Uterus (tissue), 4 donors: ENCODE results near the gene USP9X. TPM values are rescaled to one million over a fixed set of nuclear protein-coding genes. Genes with fewer than 3 reads are reported as not detected.

Experiments used
- DNase-seq, 2 donors: peaks; one replicate each; pipeline ENCODE4 v3.0.0-alpha.2; 2019 to 2020
- H3K27ac ChIP-seq, 2 donors: fragments of 200-600 bp; sonication (generic); 1 replicate in 1 of 2; 2 replicates in 1 of 2; pipeline ENCODE4 v1.5.1; 2016 to 2018
- H3K27me3 ChIP-seq, 2 donors: fragments of 200-600 bp; sonication (generic); one replicate each; pipeline ENCODE4 v1.5.1; 2018 to 2019; ENCODE audit warnings: control low read depth in 1 of 2
- H3K36me3 ChIP-seq, 2 donors: fragments of 200-600 bp; sonication (generic); one replicate each; pipeline ENCODE4 v1.5.1; 2019; ENCODE audit warnings: control low read depth in 1 of 2
- H3K4me1 ChIP-seq, 2 donors: fragments of 200-600 bp; sonication (generic); one replicate each; pipeline ENCODE4 v1.5.1; 2018 to 2019; ENCODE audit warnings: control low read depth in 1 of 2
- H3K4me3 ChIP-seq, 2 donors: fragments of 200-600 bp; sonication (generic); 1 replicate in 1 of 2; 2 replicates in 1 of 2; pipeline ENCODE4 v1.5.1; 2018 to 2019; ENCODE audit warnings: mild to moderate bottlenecking in 1 of 2
- H3K9me3 ChIP-seq, 2 donors: fragments of 200-600 bp; sonication (generic); one replicate each; pipeline ENCODE4 v1.5.1; 2019; ENCODE audit warnings: control low read depth in 1 of 2
- POLR2A ChIP-seq, 2 donors: fragments of 450-650 bp; IDR thresholded peaks; one replicate each; pipeline ENCODE4 v1.6.1; 2016; ENCODE audit warnings: antibody characterized with exemption in 2 of 2, mild to moderate bottlenecking in 1 of 2, moderate library complexity in 1 of 2
- intact Hi-C: fragments of 100-400 bp; cut with DNase I; formaldehyde crosslinking; loops from one replicate; pipeline ENCODE4 v1.15.1; 2023; ENCODE audit warnings: low total_unique reads
- total RNA-seq, 4 donors: library from RNA; depleted of rRNA in 3 of 4; stranded (reverse); fragments of >200 nt in 3 of 4; gene quantifications; one replicate each; pipeline versions ENCODE4 v1.1.0 to v1.2.4, GENCODE V29; 2014 to 2023
- TF ChIP-seq, protein P1 (sequence below), 4 experiments: fragments of 200-600 bp in 2 of 4; fragments of 450-650 bp in 2 of 4; sonication (generic) in 2 of 4; IDR thresholded peaks; one replicate each; pipeline ENCODE4 v1.5.1; 2016 to 2019; ENCODE audit warnings: antibody characterized with exemption in 4 of 4, mild to moderate bottlenecking in 2 of 4, moderate library complexity in 1 of 4
- donor health status: DM: yes; HTN: yes; CAD: no.

The USP9X gene
- total RNA-seq, 4 donors from 2014 or later, result 32.1 to 167 (median 78.7) TPM

DNA sequence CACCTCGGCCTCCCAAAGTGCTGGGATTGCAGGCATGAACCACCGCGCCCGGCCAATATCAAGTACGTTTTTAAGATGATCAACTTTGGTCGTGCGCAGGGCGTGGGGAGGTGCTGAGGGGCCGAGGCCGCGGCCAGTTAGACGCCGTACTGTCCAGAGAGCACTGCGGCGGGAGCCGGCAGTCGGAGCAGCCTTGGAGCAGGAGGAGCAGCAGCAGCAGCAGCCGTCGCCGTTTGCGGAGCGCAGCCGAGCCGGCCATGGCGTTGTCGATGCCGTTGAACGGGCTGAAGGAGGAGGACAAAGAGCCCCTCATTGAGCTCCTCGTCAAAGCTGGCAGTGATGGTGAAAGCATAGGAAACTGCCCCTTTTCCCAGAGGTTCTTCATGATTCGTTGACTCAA is 8.5 kb upstream of the USP9X start:
- Histone ChIP-seq H3K9me3 (no peaks in the 10 kb centered on the region), H3K4me1 (no peaks in the 10 kb centered on the region), H3K36me3 (no peaks in the 10 kb centered on the region), H3K27ac (no peak overlapping the region), H3K27me3 (peaks cover 0 to 18% of the 10 kb centered on the region in 2 donors), H3K4me3 (no peak overlapping the region)
- no peak for TF ChIP-seq POLR2A (IDR thresholded peaks at IDR 0.05)
- DNase-seq, result no peak
- intact Hi-C loops, result no loop called here

DNA sequence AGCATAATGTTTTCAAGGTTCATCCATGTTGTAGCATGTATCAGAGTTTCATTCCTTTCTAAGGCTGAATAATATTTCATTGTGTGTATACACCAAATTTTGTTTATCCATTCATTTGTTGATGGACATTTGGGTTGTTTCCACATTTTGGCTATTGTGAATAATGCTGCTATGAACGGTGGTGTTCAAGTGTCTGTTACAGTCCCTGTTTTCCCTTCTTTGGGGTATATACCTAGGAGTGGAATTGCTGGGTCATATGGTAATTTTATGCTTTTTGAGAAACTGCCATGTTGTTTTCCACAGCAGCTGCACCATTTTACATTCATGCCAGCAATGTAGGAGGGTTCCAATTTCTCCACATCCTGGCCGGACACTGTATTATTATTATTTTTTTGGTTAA is 3.4 kb upstream of the USP9X start:
- Histone ChIP-seq H3K27me3 (peaks cover 0 to 5% of the 10 kb centered on the region in 2 donors), H3K27ac (no peak overlapping the region), H3K4me3 (no peak overlapping the region), H3K9me3 (no peaks in the 10 kb centered on the region), H3K4me1 (no peaks in the 10 kb centered on the region), H3K36me3 (no peaks in the 10 kb centered on the region)
- intact Hi-C loops, result no loop called here
- DNase-seq, result no peak
- TF ChIP-seq, protein P1, sequence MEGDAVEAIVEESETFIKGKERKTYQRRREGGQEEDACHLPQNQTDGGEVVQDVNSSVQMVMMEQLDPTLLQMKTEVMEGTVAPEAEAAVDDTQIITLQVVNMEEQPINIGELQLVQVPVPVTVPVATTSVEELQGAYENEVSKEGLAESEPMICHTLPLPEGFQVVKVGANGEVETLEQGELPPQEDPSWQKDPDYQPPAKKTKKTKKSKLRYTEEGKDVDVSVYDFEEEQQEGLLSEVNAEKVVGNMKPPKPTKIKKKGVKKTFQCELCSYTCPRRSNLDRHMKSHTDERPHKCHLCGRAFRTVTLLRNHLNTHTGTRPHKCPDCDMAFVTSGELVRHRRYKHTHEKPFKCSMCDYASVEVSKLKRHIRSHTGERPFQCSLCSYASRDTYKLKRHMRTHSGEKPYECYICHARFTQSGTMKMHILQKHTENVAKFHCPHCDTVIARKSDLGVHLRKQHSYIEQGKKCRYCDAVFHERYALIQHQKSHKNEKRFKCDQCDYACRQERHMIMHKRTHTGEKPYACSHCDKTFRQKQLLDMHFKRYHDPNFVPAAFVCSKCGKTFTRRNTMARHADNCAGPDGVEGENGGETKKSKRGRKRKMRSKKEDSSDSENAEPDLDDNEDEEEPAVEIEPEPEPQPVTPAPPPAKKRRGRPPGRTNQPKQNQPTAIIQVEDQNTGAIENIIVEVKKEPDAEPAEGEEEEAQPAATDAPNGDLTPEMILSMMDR (IDR thresholded peaks at IDR 0.05), result no peak

DNA sequence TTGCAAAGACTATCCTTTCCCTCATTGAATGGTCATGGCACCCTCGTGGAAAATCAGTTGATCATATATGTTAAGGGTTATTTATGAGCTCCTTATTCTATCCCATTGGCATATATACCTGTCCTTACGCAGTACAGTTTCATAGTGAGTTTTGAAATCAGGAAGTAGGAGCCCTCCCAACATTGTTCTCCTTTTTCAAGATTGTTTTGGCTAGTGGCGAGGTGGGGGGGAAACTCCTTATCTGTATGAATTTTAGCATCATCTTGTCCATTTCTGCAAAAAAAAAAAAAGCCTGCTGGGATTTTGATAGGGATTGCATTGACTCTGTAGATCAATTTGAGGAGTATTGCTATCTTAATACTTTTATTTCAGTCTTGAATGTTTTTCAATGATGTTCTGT is 2.5 kb upstream of the USP9X start:
- intact Hi-C loops, result no loop called here
- no peak for TF ChIP-seq POLR2A (IDR thresholded peaks at IDR 0.05)
- TF ChIP-seq, protein P1 (IDR thresholded peaks at IDR 0.05), result no peak
- H3K36me3 ChIP-seq, result no peaks in the 10 kb centered on the region
- H3K4me1 ChIP-seq, result no peaks in the 10 kb centered on the region
- H3K27me3 ChIP-seq, result peaks cover 0 to under 1% of the 10 kb centered on the region in 2 donors
- no peak overlapping the region for H3K27ac ChIP-seq
- H3K9me3 ChIP-seq, result no peaks in the 10 kb centered on the region
- no peak overlapping the region for H3K4me3 ChIP-seq
- DNase-seq, result no peak

DNA sequence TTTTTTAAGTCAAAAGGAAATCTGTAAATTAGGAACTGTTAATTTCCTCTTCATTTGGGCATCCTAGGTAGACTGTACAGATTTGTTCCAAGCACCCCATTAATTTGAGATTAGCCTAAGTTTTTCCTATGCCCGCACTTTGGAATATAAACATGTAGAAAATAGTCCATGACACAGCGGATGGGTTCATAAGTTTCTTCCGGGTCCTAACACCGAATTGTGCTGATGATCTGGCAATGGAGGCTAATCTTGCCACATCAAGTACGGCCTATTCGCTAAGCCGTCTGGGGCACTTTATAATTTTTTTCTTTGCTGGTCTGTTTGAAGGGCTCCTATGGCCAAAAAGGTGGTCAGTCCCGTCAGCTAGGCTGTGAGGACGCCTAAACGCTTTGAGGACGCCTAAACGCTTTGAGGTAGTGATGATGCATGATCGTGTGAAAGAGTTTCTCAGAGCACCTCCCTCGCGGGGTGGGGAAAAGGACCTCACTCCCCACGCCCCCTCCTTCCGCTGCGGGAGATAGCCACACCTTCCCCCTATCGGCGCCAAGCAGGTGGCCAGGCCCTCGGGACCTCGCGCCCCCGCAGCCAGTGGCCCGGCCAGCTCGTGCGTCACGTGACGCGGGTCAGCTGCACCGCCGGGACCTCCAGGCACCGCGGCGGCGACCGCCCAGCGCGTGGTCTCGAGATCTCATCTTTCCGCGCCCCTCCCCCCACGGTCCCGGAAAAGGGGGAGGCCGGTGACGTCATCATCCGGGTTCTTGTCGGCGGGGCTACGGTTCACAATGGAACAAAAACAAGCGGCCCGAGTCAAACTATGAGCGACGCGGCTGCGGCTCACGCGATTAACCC is 977 bp upstream of the USP9X start:
- peak overlapping the region; percentile 94 to 100 for H3K27ac ChIP-seq
- intact Hi-C loops, result no loop called here
- H3K4me3 ChIP-seq, result peak overlapping the region; percentile 86 to 92
- H3K36me3 ChIP-seq, result no peaks in the 10 kb centered on the region
- H3K9me3 ChIP-seq, result no peaks in the 10 kb centered on the region
- H3K27me3 ChIP-seq, result no peaks in the 10 kb centered on the region
- no peaks in the 10 kb centered on the region for H3K4me1 ChIP-seq
- DNase-seq, result peak; percentile 99
- TF ChIP-seq, protein P1 (IDR thresholded peaks at IDR 0.05), result peak in 2 of 4 experiments; percentile 27 to 34
- peak; percentile 42 to 59 for TF ChIP-seq POLR2A (IDR thresholded peaks at IDR 0.05)

DNA sequence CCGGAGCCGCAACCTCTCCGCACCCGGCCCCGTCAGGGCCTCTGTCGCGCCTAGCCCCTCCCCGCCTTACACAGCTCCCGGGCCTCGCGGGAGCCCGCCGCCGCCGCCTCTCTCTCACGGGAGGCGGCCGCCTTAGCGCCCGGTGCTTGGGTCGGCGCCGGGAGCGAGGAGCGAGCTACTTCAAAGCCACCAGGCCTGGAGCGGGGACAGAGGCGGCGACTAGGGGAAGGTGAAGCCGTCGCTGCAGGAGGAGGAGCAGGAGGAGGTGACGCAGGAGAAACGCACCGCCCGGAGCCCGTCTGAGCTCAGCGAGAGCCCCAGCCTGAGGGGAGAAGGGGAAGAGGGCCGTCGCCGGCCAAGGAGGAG is 250 bp downstream of the USP9X start:
- Histone ChIP-seq H3K4me3 (peak overlapping the region; percentile 86 to 92), H3K9me3 (no peaks in the 10 kb centered on the region), H3K27ac (peak overlapping the region; percentile 94 to 100), H3K27me3 (no peaks in the 10 kb centered on the region), H3K36me3 (no peaks in the 10 kb centered on the region), H3K4me1 (no peaks in the 10 kb centered on the region)
- DNase-seq, result peak in 1 of 2 donors; percentile 64
- intact Hi-C loops, result no loop called here
- TF ChIP-seq, protein P1 (IDR thresholded peaks at IDR 0.05), result no peak
- TF ChIP-seq POLR2A (IDR thresholded peaks at IDR 0.05), result no peak
